ENCODE measurements around the gene PCOLCE2.

- TF ChIP-seq CTCF (IDR thresholded peaks at IDR 0.05) (no peak), POLR2A (IDR thresholded peaks at IDR 0.05) (no peak)
Observed at GRCh38 chr3:142875583-142876207, 13.2 kb downstream of the PCOLCE2 start.

Data from adrenal gland (tissue), 5 donors.